Esophagus squamous epithelium (tissue), 5 donors: ENCODE results near the gene CADPS. TPM values are rescaled to one million over a fixed set of nuclear protein-coding genes. Genes with fewer than 3 reads are reported as not detected.

Experiments used
- DNase-seq: peaks from one replicate; lab custom pipeline; 2025; lab: John Stamatoyannopoulos, UW
- H3K27ac ChIP-seq, 4 donors: fragments of 200-600 bp; sonication (generic); one replicate each; pipeline ENCODE4 v1.5.1; 2016 to 2019; ENCODE audit warnings: mild to moderate bottlenecking in 1 of 4
- H3K27me3 ChIP-seq, 4 donors: fragments of 200-600 bp; sonication (generic); 1 replicate in 3 of 4; 2 replicates in 1 of 4; pipeline versions ENCODE4 v1.5.1 to v1.6.0; 2017 to 2021; ENCODE audit warnings: antibody characterized with exemption in 1 of 4
- H3K36me3 ChIP-seq, 3 donors: fragments of 200-600 bp; sonication (generic); one replicate each; pipeline ENCODE4 v1.5.1; 2016 to 2019
- H3K4me1 ChIP-seq, 3 donors: fragments of 200-600 bp; sonication (generic); one replicate each; pipeline ENCODE4 v1.5.1; 2017 to 2019
- H3K4me3 ChIP-seq, 4 donors: fragments of 200-600 bp; sonication (generic); 1 replicate in 3 of 4; 2 replicates in 1 of 4; pipeline ENCODE4 v1.5.1; 2016 to 2019; ENCODE audit warnings: mild to moderate bottlenecking in 2 of 4, moderate library complexity in 1 of 4
- H3K9me3 ChIP-seq, 3 donors: fragments of 200-600 bp; sonication (generic); one replicate each; pipeline ENCODE4 v1.5.1; 2016 to 2019
- POLR2A ChIP-seq, 4 donors: fragments of 450-650 bp; IDR thresholded peaks; one replicate each; pipeline ENCODE4 v1.6.1; 2017; ENCODE audit warnings: antibody characterized with exemption in 4 of 4, mild to moderate bottlenecking in 4 of 4, moderate library complexity in 3 of 4
- WGBS, 2 donors: methylation state at CpG; one replicate each; pipeline ENCODE4 v1.1.5; 2018; 5-methylcytosine and 5-hydroxymethylcytosine counted together
- intact Hi-C: fragments of 100-400 bp; cut with DNase I; formaldehyde crosslinking; loops from one replicate; pipeline ENCODE4 v1.15.0; 2022
- total RNA-seq, 4 donors: library from RNA; depleted of rRNA; stranded (reverse); fragments of >200 nt; gene quantifications; one replicate each; pipeline ENCODE4 v1.1.0, GENCODE V29; 2016
- TF ChIP-seq, protein P1 (sequence below), 6 experiments: fragments of 450-650 bp in 4 of 6; fragments of 200-600 bp in 2 of 6; sonication (generic) in 2 of 6; IDR thresholded peaks; one replicate each; pipeline ENCODE4 v1.5.1; 2016 to 2019; ENCODE audit warnings: antibody characterized with exemption in 6 of 6, mild to moderate bottlenecking in 4 of 6, moderate library complexity in 4 of 6
- donor health status: DM: yes; HTN: yes; CAD: no.

CADPS gene
- total RNA-seq, 4 donors from 2014 or later = 0.09 to 4.8 TPM; not detected in 2

DNA sequence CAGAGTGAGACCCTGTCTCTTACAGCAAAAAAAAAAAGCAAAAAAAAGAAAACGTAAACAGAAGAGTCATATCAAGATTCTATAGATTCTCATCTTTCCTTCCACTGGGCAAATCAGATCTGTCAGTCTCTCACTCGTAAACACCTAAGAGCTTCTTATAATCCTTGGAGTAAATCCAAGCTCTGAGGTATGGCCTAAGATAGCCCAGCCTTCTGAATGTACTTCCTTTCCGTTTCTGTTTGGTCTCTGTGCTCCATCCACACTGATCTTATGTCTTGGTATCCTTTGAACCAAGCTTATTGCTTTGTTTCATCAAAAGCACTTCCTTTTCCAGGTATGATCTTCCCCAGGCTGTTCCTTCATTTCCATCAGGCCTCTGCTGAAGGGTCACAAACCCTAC is 137.8 kb downstream of the CADPS start:
- H3K4me1 ChIP-seq = no peaks in the 10 kb centered on the region
- H3K27ac ChIP-seq = no peak overlapping the region
- H3K4me3 ChIP-seq = no peak overlapping the region
- no peaks in the 10 kb centered on the region for H3K9me3 ChIP-seq
- WGBS, 2 donors = 63 to 68% methylated on average over 3 of the region's 3 CpGs
- no peak for DNase-seq
- H3K36me3 ChIP-seq = no peaks in the 10 kb centered on the region
- TF ChIP-seq, protein P1, sequence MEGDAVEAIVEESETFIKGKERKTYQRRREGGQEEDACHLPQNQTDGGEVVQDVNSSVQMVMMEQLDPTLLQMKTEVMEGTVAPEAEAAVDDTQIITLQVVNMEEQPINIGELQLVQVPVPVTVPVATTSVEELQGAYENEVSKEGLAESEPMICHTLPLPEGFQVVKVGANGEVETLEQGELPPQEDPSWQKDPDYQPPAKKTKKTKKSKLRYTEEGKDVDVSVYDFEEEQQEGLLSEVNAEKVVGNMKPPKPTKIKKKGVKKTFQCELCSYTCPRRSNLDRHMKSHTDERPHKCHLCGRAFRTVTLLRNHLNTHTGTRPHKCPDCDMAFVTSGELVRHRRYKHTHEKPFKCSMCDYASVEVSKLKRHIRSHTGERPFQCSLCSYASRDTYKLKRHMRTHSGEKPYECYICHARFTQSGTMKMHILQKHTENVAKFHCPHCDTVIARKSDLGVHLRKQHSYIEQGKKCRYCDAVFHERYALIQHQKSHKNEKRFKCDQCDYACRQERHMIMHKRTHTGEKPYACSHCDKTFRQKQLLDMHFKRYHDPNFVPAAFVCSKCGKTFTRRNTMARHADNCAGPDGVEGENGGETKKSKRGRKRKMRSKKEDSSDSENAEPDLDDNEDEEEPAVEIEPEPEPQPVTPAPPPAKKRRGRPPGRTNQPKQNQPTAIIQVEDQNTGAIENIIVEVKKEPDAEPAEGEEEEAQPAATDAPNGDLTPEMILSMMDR (IDR thresholded peaks at IDR 0.05) = no peak
- no peak for TF ChIP-seq POLR2A (IDR thresholded peaks at IDR 0.05)
- no peaks in the 10 kb centered on the region for H3K27me3 ChIP-seq
- intact Hi-C loops = no loop called here

DNA sequence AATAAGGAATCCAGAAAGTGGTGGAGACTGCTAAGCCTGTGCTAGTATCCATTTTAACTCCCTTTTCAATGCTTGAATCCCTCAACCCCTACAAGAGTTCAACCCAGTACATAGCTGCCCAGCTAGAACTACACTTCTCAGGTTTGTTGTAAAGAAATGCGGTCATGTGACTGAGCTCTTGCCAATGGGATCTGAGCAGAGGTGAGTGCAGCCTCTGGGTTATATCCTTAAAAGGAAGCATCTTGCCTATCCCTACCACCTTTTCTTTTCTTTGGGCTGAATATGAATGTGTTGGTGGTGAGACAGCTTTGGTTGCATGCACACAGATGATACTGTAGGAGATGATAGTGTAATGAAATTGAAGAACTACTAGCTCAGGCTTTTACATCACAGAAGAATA is 139.7 kb downstream of the CADPS start:
- no peaks in the 10 kb centered on the region for H3K27me3 ChIP-seq
- no peaks in the 10 kb centered on the region for H3K4me1 ChIP-seq
- H3K36me3 ChIP-seq = no peaks in the 10 kb centered on the region
- H3K27ac ChIP-seq = no peak overlapping the region
- WGBS, 2 donors = 80 to 100% methylated on average over 1 of the region's 1 CpG
- intact Hi-C loops = no loop called here
- no peak overlapping the region for H3K4me3 ChIP-seq
- no peak for TF ChIP-seq POLR2A (IDR thresholded peaks at IDR 0.05)
- TF ChIP-seq, protein P1 (IDR thresholded peaks at IDR 0.05) = no peak
- no peaks in the 10 kb centered on the region for H3K9me3 ChIP-seq
- no peak for DNase-seq

DNA sequence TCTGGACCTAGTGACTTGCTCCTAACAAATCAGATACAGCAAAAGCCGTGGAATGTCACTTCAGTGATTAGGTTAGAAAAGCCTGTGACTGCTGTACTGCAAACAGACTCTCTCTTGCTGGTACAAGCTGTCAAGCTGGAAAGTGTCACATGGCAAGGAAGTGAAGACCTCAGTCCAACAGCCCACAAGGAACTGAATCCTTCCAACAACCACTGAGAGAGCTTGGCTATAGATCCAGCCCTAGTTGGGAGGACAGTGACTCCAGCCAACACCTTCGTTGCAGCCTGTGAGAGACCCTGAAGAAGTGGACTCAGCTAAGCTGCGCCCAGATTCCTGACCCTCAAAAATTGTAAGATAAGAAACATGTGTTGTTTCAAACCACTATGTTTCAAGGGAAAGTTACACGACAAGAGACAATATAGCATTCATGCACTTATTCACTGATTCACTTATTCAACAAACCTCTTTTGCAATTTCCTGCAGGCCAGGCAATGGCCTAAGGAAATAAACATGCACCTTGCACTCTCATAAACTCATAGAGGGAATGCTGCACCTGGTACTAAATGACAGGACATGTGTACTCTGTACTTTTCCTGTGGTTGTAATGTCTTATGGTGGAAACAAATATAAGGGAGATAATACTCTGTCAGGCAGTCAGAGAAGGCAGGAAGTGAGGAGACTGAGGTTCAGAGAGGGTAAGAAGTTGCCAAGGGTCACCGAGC is 142.9 kb downstream of the CADPS start:
- H3K27ac ChIP-seq = no peak overlapping the region
- no peaks in the 10 kb centered on the region for H3K36me3 ChIP-seq
- H3K9me3 ChIP-seq = no peaks in the 10 kb centered on the region
- TF ChIP-seq, protein P1 (IDR thresholded peaks at IDR 0.05) = no peak
- no peak for TF ChIP-seq POLR2A (IDR thresholded peaks at IDR 0.05)
- no peaks in the 10 kb centered on the region for H3K27me3 ChIP-seq
- intact Hi-C loops = no loop called here
- WGBS, 2 donors = 69 to 87% methylated on average over 5 of the region's 5 CpGs
- H3K4me1 ChIP-seq = no peaks in the 10 kb centered on the region
- no peak for DNase-seq
- no peak overlapping the region for H3K4me3 ChIP-seq

DNA sequence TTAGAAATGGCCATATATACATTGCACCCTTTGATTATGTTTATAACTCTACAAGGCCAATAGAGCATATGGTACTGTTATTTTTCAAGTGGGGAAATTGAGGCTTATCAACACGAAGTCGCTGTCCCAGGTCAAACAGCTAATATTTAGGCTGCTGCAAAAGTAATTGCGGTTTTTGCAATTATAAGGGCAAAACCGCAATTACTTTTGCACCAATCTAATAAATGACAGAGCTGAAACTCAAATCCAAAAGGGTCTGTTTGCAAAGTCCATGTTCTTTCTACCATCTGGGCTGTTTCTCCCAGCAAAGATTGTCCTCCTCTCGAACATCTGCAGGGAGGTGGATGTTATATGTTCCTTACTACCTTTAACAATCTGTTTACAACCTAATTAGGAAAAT is 147.2 kb downstream of the CADPS start:
- peaks cover 0 to 6% (median 0%) of the 10 kb centered on the region in 4 donors for H3K27me3 ChIP-seq
- H3K4me1 ChIP-seq = no peaks in the 10 kb centered on the region
- no peak for TF ChIP-seq POLR2A (IDR thresholded peaks at IDR 0.05)
- TF ChIP-seq, protein P1 (IDR thresholded peaks at IDR 0.05) = no peak
- H3K36me3 ChIP-seq = no peaks in the 10 kb centered on the region
- no peak for DNase-seq
- no peak overlapping the region for H3K27ac ChIP-seq
- WGBS, 2 donors = 57 to 71% methylated on average over 5 of the region's 5 CpGs
- intact Hi-C loops = no loop called here
- no peak overlapping the region for H3K4me3 ChIP-seq
- H3K9me3 ChIP-seq = no peaks in the 10 kb centered on the region

DNA sequence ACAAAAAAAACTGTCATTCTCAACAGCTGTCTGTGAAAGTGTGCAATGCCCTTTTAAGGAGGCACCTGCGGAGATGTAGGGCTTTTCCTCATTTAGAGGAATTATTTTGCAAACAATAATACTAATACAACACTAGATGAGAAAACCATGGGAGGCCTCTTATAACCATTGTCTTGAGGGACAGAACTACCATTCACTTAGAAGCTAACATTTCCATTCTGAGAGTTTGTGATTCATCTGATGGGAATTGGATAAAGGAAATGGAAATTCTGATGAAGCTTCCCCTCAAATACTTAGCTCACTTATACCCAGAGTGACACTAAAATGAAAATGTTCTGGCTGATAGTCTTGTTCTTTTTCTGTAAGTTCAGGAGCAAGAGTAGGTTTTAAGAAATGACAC is 147.7 kb downstream of the CADPS start:
- intact Hi-C loops = no loop called here
- no peak for DNase-seq
- 50 to 92% methylated on average over 1 of the region's 1 CpG for WGBS, 2 donors
- H3K9me3 ChIP-seq = no peaks in the 10 kb centered on the region
- H3K36me3 ChIP-seq = no peaks in the 10 kb centered on the region
- TF ChIP-seq, protein P1 (IDR thresholded peaks at IDR 0.05) = no peak
- TF ChIP-seq POLR2A (IDR thresholded peaks at IDR 0.05) = no peak
- no peak overlapping the region for H3K27ac ChIP-seq
- peaks cover 0 to 10% (median 0%) of the 10 kb centered on the region in 4 donors for H3K27me3 ChIP-seq
- H3K4me3 ChIP-seq = no peak overlapping the region
- H3K4me1 ChIP-seq = no peaks in the 10 kb centered on the region
